ENCODE data around the gene MEX3D. TPM values are rescaled to one million over a fixed set of nuclear protein-coding genes. Genes with fewer than 3 reads are reported as not detected.

Gene MEX3D
- polyA plus RNA-seq, 4 donors: 4.1 to 14.8 (median 8.7) TPM

DNA sequence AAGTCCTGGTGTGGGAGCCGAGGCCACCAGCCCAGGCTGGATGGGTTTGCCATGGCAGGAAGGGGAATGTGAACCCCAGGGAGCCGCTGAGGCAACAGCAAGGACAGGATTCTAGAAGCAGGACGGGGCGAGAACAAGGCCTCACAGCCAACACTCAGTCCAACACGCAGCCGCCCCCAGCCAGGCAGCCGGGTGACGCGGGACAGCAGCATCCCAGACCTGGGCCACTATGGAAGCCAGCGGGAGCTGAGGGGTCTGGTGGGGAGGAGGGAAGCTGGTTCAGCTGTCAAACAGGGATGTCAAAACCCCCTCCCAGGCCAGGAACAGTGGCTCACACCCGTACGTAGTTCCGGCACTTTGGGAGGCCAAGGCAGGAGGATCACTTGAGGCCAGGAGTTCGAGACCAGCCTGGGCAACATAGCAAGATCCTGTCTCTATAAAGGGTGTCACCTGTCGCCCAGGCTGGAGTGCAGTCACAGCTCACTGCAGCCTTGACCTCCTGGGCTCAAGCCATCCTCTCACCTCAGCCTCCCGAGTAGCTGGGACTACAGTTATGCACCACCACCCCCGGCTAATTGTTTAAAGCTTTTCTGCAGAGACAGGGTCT lies 6.8 kb downstream of the MEX3D start:
- H3K4me3 ChIP-seq (ENCODE audit: low read depth in 1 of 3, low read length in 3 of 3): no peak overlapping the region
- WGBS, 3 donors: 89 to 94% (median 94%) methylated on average over 17 of the region's 17 CpGs
- DNase-seq (no peak), FAIRE-seq (no peak)
- H3K9me3 ChIP-seq (ENCODE audit: control insufficient read depth in 2 of 2, insufficient read depth in 1 of 2, low read depth in 1 of 2, low read length in 1 of 2): no peaks in the 10 kb centered on the region
- H3K36me3 ChIP-seq (ENCODE audit: control insufficient read depth in 3 of 3, insufficient read depth in 2 of 3, low read depth in 1 of 3, low read length in 3 of 3): peaks cover 0 to 72% (median 2%) of the 10 kb centered on the region in 3 donors
- no peaks in the 10 kb centered on the region for H3K27me3 ChIP-seq (ENCODE audit: control insufficient read depth in 3 of 3, insufficient read depth in 3 of 3, low read length in 3 of 3)
- peaks cover 0 to 7% (median 4%) of the 10 kb centered on the region in 3 donors for H3K4me1 ChIP-seq (ENCODE audit: control insufficient read depth in 3 of 3, insufficient read depth in 2 of 3, low read depth in 1 of 3, low read length in 2 of 3)
- no peak overlapping the region for H3K27ac ChIP-seq (ENCODE audit: low read depth in 1 of 3, low read length in 2 of 3)

DNA sequence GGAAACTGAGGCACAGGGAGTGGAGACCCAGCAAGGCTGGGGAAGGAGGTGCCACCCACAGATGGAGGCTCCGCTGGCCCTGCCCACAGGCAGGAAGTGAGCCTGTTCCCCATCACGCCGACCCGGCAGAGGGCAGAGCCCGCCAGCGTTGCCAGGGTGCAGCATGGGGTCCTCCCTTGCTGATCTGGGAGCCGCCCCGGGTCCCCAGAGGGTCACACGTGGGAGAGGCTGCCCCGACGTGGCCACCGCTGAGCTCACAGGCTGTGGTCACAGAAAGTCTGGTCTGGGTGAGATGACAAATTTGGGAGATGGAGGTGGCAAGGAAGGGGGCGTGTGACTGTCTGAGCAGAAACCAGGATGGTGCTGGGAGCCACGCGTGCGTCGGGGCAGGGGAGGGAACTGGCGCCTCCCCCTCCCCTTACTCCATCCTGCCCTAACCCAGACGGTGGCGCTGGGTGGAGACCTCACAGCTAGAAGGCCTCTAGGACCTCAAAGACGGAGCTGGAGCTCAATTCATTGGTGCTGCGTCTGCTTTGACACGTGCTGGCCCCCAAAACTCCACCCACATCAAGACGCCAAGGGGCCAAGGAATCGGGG lies 7.7 kb downstream of the MEX3D start:
- FAIRE-seq (no peak), DNase-seq (no peak)
- Histone ChIP-seq H3K27me3 (ENCODE audit: control insufficient read depth in 3 of 3, insufficient read depth in 3 of 3, low read length in 3 of 3) (no peaks in the 10 kb centered on the region), H3K4me1 (ENCODE audit: control insufficient read depth in 3 of 3, insufficient read depth in 2 of 3, low read depth in 1 of 3, low read length in 2 of 3) (no peaks in the 10 kb centered on the region), H3K36me3 (ENCODE audit: control insufficient read depth in 3 of 3, insufficient read depth in 2 of 3, low read depth in 1 of 3, low read length in 3 of 3) (peaks cover 0 to 65% (median 3%) of the 10 kb centered on the region in 3 donors), H3K27ac (ENCODE audit: low read depth in 1 of 3, low read length in 2 of 3) (no peak overlapping the region), H3K4me3 (ENCODE audit: low read depth in 1 of 3, low read length in 3 of 3) (no peak overlapping the region), H3K9me3 (ENCODE audit: control insufficient read depth in 2 of 2, insufficient read depth in 1 of 2, low read depth in 1 of 2, low read length in 1 of 2) (no peaks in the 10 kb centered on the region)
- WGBS, 3 donors: 62 to 85% (median 79%) methylated on average over 22 to 25 of the region's 25 CpGs

DNA sequence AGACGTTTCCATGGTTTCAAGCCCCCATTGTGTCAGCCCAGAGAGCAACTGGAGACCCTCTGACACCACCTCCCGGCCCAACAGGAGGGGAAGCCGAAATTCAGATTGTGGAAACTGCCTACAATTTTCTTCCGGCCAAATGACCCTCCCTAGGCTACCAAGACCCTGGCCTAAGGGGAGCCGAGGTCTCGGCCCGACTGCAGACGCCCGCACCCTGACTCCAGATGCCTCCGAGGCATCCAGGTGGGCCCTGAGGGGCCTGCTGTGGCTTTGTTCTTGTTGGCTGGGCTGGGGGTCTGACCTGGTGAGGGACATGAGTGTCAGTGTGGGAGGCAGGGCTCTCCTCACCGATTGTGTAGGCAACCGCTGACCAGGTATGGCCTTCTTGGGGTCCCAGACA lies 9.6 kb downstream of the MEX3D start:
- Histone ChIP-seq H3K27ac (ENCODE audit: low read depth in 1 of 3, low read length in 2 of 3) (no peak overlapping the region), H3K4me3 (ENCODE audit: low read depth in 1 of 3, low read length in 3 of 3) (no peak overlapping the region)

DNA sequence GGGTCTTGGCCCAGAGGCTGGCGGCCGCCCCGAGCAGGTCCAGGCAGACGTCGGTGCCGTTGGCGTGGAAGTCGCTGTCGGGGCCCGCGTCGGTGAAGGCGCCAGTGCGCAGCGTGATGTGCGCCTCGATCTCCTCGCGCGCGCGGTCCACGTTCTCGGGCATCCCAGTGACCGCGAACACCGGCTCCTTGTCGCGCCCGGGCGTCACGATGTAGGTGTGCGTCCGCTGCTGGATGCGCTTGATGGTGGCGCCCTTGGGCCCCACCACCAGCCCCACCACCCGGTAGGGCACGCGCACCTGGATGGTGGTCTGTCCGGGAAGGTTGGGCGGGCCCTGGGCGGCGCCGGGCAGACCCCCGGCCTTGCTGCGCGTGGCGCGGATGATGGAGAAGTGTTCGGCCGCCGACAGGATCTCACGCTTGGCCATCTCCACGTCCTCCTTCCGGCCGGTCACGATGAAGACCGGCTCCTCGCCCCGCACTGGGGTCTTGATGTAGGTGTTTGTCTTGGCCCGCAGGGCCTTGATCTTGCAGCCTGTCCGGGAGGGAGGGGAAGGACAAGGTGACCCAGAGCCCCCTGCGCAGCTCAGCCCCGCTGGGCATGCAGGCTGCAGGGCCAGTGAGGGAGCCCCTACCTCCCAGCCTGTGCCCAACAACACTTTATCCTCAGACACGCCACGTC lies 11.6 kb downstream of the MEX3D start:
- Histone ChIP-seq H3K4me3 (ENCODE audit: low read depth in 1 of 3, low read length in 3 of 3) (no peak overlapping the region), H3K27ac (ENCODE audit: low read depth in 1 of 3, low read length in 2 of 3) (no peak overlapping the region), H3K4me1 (ENCODE audit: control insufficient read depth in 3 of 3, insufficient read depth in 2 of 3, low read depth in 1 of 3, low read length in 2 of 3) (no peaks in the 10 kb centered on the region), H3K9me3 (ENCODE audit: control insufficient read depth in 2 of 2, insufficient read depth in 1 of 2, low read depth in 1 of 2, low read length in 1 of 2) (no peaks in the 10 kb centered on the region), H3K36me3 (ENCODE audit: control insufficient read depth in 3 of 3, insufficient read depth in 2 of 3, low read depth in 1 of 3, low read length in 3 of 3) (peaks cover 0 to 45% (median 3%) of the 10 kb centered on the region in 3 donors), H3K27me3 (ENCODE audit: control insufficient read depth in 3 of 3, insufficient read depth in 3 of 3, low read length in 3 of 3) (no peaks in the 10 kb centered on the region)
- 97 to 98% (median 98%) methylated on average over 54 to 66 of the region's 66 CpGs for WGBS, 3 donors
- FAIRE-seq: no peak
- no peak for DNase-seq

More for the DNA sequence above, 9.6 kb downstream of the MEX3D start:
- Histone ChIP-seq H3K9me3 (ENCODE audit: control insufficient read depth in 2 of 2, insufficient read depth in 1 of 2, low read depth in 1 of 2, low read length in 1 of 2) (no peaks in the 10 kb centered on the region), H3K4me1 (ENCODE audit: control insufficient read depth in 3 of 3, insufficient read depth in 2 of 3, low read depth in 1 of 3, low read length in 2 of 3) (no peaks in the 10 kb centered on the region), H3K27me3 (ENCODE audit: control insufficient read depth in 3 of 3, insufficient read depth in 3 of 3, low read length in 3 of 3) (no peaks in the 10 kb centered on the region), H3K36me3 (ENCODE audit: control insufficient read depth in 3 of 3, insufficient read depth in 2 of 3, low read depth in 1 of 3, low read length in 3 of 3) (peaks cover 0 to 58% (median 3%) of the 10 kb centered on the region in 3 donors)
- DNase-seq (no peak), FAIRE-seq (no peak)
- WGBS, 3 donors: 89 to 93% (median 89%) methylated on average over 12 of the region's 12 CpGs

DNA sequence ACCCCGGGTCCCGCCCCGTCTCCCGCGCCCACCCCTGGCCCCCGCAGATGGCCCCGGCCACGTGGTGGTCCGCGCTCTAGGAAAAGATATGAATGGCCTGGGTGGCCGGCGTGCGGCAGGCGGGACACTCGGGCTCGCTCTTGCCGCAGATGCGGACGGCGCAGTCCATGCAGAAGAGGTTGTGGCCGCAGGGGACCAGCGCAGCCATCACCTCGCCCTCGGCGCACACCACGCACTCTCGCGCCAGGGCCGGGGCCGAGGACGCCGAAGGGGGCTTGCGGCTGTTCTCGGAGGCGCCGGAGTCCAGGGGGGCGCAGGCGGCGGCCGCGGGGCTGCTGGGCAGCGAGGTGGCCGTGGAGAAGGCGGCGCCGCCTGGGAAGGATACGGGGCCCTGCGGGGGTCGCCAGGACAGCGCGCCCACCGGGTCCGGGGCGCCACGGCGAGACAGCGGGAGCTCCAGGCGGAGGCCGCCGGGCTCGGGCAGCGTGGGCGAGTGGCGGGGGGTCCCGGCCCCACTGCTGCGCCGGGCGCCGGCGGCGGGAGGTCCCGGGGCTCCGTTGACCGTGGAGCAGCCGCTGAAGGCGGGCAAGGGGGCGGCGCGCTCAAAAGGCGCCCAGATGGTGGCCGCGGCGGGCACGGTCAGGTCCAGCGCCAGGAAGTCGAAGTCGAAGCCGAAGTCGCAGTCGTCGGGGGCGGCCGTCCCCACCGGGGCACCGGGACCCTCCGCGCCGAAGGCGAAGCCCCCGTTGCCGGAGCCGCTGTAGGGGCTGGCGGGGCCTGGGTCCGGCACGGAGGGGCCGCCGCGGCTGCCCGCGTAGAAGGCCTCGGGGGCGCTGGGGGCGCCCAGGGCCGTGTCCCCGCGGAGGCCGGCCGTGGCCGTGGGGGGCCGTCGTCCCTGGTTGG lies 12.4 kb downstream of the MEX3D start:
- no peaks in the 10 kb centered on the region for H3K4me1 ChIP-seq (ENCODE audit: control insufficient read depth in 3 of 3, insufficient read depth in 2 of 3, low read depth in 1 of 3, low read length in 2 of 3)
- peaks cover 0 to 37% (median 3%) of the 10 kb centered on the region in 3 donors for H3K36me3 ChIP-seq (ENCODE audit: control insufficient read depth in 3 of 3, insufficient read depth in 2 of 3, low read depth in 1 of 3, low read length in 3 of 3)
- no peak overlapping the region for H3K27ac ChIP-seq (ENCODE audit: low read depth in 1 of 3, low read length in 2 of 3)
- 96 to 98% (median 98%) methylated on average over 71 to 121 of the region's 121 CpGs for WGBS, 3 donors
- no peak for DNase-seq
- no peaks in the 10 kb centered on the region for H3K9me3 ChIP-seq (ENCODE audit: control insufficient read depth in 2 of 2, insufficient read depth in 1 of 2, low read depth in 1 of 2, low read length in 1 of 2)
- no peak for FAIRE-seq
- H3K4me3 ChIP-seq (ENCODE audit: low read depth in 1 of 3, low read length in 3 of 3): no peak overlapping the region
- no peaks in the 10 kb centered on the region for H3K27me3 ChIP-seq (ENCODE audit: control insufficient read depth in 3 of 3, insufficient read depth in 3 of 3, low read length in 3 of 3)

DNA sequence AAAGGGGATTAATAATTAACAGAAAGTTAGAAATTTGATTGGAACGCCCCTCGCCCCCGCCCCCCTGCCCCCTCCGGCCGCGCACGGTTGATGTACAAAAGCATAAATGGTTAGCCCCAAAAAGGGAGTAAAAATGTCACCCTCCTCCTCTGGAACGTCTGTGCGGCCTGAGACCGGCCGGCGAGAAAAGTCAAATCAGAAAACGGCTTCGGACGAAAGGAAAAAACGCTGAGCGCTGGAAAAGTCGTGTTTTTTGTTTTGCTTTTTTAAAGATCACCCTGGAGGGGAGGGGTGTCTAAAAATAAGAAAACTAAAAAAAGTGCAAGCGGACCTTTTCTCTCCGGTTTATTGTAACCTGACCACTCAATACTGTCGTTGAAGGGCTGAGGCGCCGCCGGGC lies 13.2 kb downstream of the MEX3D start:
- peaks cover 0 to 29% (median 3%) of the 10 kb centered on the region in 3 donors for H3K36me3 ChIP-seq (ENCODE audit: control insufficient read depth in 3 of 3, insufficient read depth in 2 of 3, low read depth in 1 of 3, low read length in 3 of 3)
- WGBS, 3 donors: 89 to 91% (median 91%) methylated on average over 24 of the region's 24 CpGs
- DNase-seq: no peak
- H3K9me3 ChIP-seq (ENCODE audit: control insufficient read depth in 2 of 2, insufficient read depth in 1 of 2, low read depth in 1 of 2, low read length in 1 of 2): no peaks in the 10 kb centered on the region
- no peaks in the 10 kb centered on the region for H3K27me3 ChIP-seq (ENCODE audit: control insufficient read depth in 3 of 3, insufficient read depth in 3 of 3, low read length in 3 of 3)
- no peaks in the 10 kb centered on the region for H3K4me1 ChIP-seq (ENCODE audit: control insufficient read depth in 3 of 3, insufficient read depth in 2 of 3, low read depth in 1 of 3, low read length in 2 of 3)
- H3K27ac ChIP-seq (ENCODE audit: low read depth in 1 of 3, low read length in 2 of 3): no peak overlapping the region
- no peak for FAIRE-seq
- no peak overlapping the region for H3K4me3 ChIP-seq (ENCODE audit: low read depth in 1 of 3, low read length in 3 of 3)

DNA sequence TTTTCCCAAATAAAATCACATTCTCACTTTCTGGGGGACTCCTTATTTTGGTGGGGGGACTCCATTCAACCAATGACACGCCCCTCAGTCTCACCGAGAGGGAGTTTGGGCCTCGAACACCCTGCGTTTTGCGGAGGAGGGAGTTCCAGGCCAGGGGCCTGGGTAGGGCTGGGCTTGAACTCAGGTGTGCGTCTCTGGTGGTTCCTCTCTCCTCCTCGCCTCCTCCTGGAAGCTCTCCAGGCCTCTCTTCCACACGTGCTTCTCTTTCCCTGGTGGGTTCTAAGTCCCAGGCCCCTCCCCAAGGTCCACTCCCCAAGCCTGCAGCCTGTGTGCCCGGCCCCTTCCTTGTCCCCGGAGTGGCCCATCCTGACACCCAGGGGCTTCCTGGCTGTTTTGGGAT lies 14.7 kb downstream of the MEX3D start:
- Histone ChIP-seq H3K4me3 (ENCODE audit: low read depth in 1 of 3, low read length in 3 of 3) (no peak overlapping the region), H3K27ac (ENCODE audit: low read depth in 1 of 3, low read length in 2 of 3) (no peak overlapping the region), H3K27me3 (ENCODE audit: control insufficient read depth in 3 of 3, insufficient read depth in 3 of 3, low read length in 3 of 3) (no peaks in the 10 kb centered on the region), H3K9me3 (ENCODE audit: control insufficient read depth in 2 of 2, insufficient read depth in 1 of 2, low read depth in 1 of 2, low read length in 1 of 2) (no peaks in the 10 kb centered on the region), H3K4me1 (ENCODE audit: control insufficient read depth in 3 of 3, insufficient read depth in 2 of 3, low read depth in 1 of 3, low read length in 2 of 3) (no peaks in the 10 kb centered on the region), H3K36me3 (ENCODE audit: control insufficient read depth in 3 of 3, insufficient read depth in 2 of 3, low read depth in 1 of 3, low read length in 3 of 3) (peaks cover 0 to 20% (median 3%) of the 10 kb centered on the region in 3 donors)
- DNase-seq: no peak
- no peak for FAIRE-seq
- WGBS, 3 donors: 74 to 84% (median 83%) methylated on average over 9 to 10 of the region's 10 CpGs
